Liver (tissue), 3 donors: Measurements from ENCODE around the gene CT45A5.

Source experiments
- CTCF ChIP-seq: fragments of 150-350 bp; IDR thresholded peaks from 2 replicates; pipeline ENCODE4 v1.5.1; 2017; ENCODE audit warnings: improper control_type of control experiment, low read depth, low read length; ENCODE audit not compliant: missing input control
- GABPA ChIP-seq, 2 donors: IDR thresholded peaks in 1 of 2; conservative IDR thresholded peaks in 1 of 2; 2 replicates each; pipeline ENCODE4 v1.6.1; 2016; ENCODE audit warnings: antibody characterized with exemption in 2 of 2, mild to moderate bottlenecking in 1 of 2, moderate library complexity in 1 of 2
- HNF4A ChIP-seq, 2 donors: conservative IDR thresholded peaks; 2 replicates each; pipeline ENCODE4 v1.6.1; 2016; ENCODE audit warnings: antibody characterized with exemption in 2 of 2, mild to moderate bottlenecking in 2 of 2
- MAX ChIP-seq: IDR thresholded peaks from 2 replicates; pipeline ENCODE4 v1.6.1; 2016; ENCODE audit warnings: antibody characterized with exemption
- RAD21 ChIP-seq, 2 donors: IDR thresholded peaks; 2 replicates each; pipeline ENCODE4 v1.6.1; 2016; ENCODE audit warnings: antibody characterized with exemption in 2 of 2, mild to moderate bottlenecking in 2 of 2
- REST ChIP-seq: IDR thresholded peaks from 2 replicates; pipeline ENCODE4 v1.6.1; 2016; ENCODE audit warnings: antibody characterized with exemption, mild to moderate bottlenecking
- RXRA ChIP-seq, 2 donors: IDR thresholded peaks; 2 replicates each; pipeline ENCODE4 v1.6.1; 2017 to 2018; ENCODE audit warnings: antibody characterized with exemption in 2 of 2, mild to moderate bottlenecking in 1 of 2
- SP1 ChIP-seq: IDR thresholded peaks from 2 replicates; pipeline ENCODE4 v1.6.1; 2018; ENCODE audit warnings: antibody characterized with exemption, mild to moderate bottlenecking
- TAF1 ChIP-seq: conservative IDR thresholded peaks from 2 replicates; pipeline ENCODE4 v1.6.1; 2016; ENCODE audit warnings: antibody characterized with exemption, mild to moderate bottlenecking
- TF ChIP-seq, protein P1 (sequence below): IDR thresholded peaks from 2 replicates; pipeline ENCODE4 v1.6.1; 2016; ENCODE audit warnings: antibody characterized with exemption
- donor health status: healthy.
- donor health status: healthy.

DNA sequence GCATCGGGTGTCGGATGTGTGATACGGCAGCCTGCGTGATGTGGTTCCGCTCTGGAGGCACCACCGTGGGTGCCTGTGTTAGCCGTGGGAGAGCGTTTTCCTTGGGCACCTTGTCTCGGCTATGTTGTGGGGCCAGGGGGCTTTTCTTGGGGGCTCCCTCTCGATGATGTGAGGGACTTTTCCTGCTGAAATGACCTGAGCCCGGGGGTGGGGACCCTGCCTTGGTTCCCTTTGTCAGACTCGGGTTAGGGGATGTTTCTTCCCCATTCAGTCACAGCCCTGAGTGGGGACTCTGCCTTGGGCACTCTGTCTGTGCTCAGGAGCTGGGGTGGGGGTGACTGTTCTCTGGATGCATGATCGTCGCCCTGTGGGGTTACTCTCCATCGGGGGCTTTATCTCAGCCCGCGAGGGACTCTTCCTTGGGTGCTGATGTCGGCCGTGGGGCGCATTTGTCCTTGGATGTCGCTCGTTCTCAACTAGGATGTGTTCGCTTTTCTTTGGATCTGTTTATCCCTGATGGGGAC is 44.0 kb downstream of the CT45A5 start:
- TF ChIP-seq CTCF (no peak), REST (no peak), RXRA (IDR thresholded peaks at IDR 0.05) (no peak), TAF1 (no peak), GABPA (IDR thresholded peaks at IDR 0.05 in 1 of 2, conservative IDR thresholded peaks at IDR 0.05 in 1 of 2) (no peak), RAD21 (IDR thresholded peaks at IDR 0.05) (no peak), HNF4A (conservative IDR thresholded peaks at IDR 0.05) (no peak), SP1 (no peak), MAX (no peak)
- TF ChIP-seq, protein P1, sequence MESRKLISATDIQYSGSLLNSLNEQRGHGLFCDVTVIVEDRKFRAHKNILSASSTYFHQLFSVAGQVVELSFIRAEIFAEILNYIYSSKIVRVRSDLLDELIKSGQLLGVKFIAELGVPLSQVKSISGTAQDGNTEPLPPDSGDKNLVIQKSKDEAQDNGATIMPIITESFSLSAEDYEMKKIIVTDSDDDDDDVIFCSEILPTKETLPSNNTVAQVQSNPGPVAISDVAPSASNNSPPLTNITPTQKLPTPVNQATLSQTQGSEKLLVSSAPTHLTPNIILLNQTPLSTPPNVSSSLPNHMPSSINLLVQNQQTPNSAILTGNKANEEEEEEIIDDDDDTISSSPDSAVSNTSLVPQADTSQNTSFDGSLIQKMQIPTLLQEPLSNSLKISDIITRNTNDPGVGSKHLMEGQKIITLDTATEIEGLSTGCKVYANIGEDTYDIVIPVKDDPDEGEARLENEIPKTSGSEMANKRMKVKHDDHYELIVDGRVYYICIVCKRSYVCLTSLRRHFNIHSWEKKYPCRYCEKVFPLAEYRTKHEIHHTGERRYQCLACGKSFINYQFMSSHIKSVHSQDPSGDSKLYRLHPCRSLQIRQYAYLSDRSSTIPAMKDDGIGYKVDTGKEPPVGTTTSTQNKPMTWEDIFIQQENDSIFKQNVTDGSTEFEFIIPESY: no peak
